WTC11 (cell line): ENCODE measurements around the gene STK24. TPM values are rescaled to one million over a fixed set of nuclear protein-coding genes. Genes with fewer than 3 reads are reported as not detected.

Experiments
- ATAC-seq: fragments of 200-7000 bp; cut with Tn5 transposase; 2 replicates; pipeline ENCODE4 v1.10.0; 2021; ENCODE audit warnings: mild to moderate bottlenecking, moderate library complexity
- CTCF ChIA-PET: fragments of 300-600 bp; sonication (Branson Sonifier 250); formaldehyde crosslinking; loops from one replicate; lab custom pipeline; 2021; ENCODE audit warnings: antibody characterized with exemption; lab: Charles Lee
- POLR2A ChIA-PET: fragments of 350-600 bp; sonication (Branson Sonifier 250); formaldehyde crosslinking; loops from one replicate; lab custom pipeline; 2021; ENCODE audit warnings: antibody characterized with exemption; lab: Charles Lee
- DNase-seq: peaks from one replicate; pipeline ENCODE4 v3.0.0; 2021; ENCODE audit warnings: low spot score
- H3K27ac Mint-ChIP-seq: 2 replicates; pipeline ENCODE4 v1.8.0; 2021; ENCODE audit warnings: mixed read lengths
- H3K27me3 Mint-ChIP-seq: 2 replicates; pipeline ENCODE4 v1.8.0; 2021; ENCODE audit warnings: low read depth, mild to moderate bottlenecking, moderate library complexity, mixed read lengths
- H3K36me3 Mint-ChIP-seq: 2 replicates; pipeline ENCODE4 v1.8.0; 2021; ENCODE audit warnings: mixed read lengths
- H3K4me1 Mint-ChIP-seq: 2 replicates; pipeline ENCODE4 v1.8.0; 2022; ENCODE audit warnings: mixed read lengths
- H3K4me3 Mint-ChIP-seq: 2 replicates; pipeline ENCODE4 v1.8.0; 2021; ENCODE audit warnings: mild to moderate bottlenecking, moderate library complexity, mixed read lengths
- H3K9me3 Mint-ChIP-seq: 2 replicates; pipeline ENCODE4 v1.8.0; 2021; ENCODE audit warnings: mixed read lengths
- AR ChIP-seq: fragments of 250-450 bp; sonication (Bioruptor Pico); IDR thresholded peaks from 2 replicates; pipeline ENCODE4 v1.9.0; 2021; ENCODE audit warnings: mild to moderate bottlenecking
- CBFB ChIP-seq: sonication (generic); formaldehyde crosslinking; IDR thresholded peaks from 2 replicates; pipeline ENCODE4 v1.8.1; 2022; ENCODE audit warnings: mild to moderate bottlenecking, low read depth, missing genetic modification reagents
- GABPB1 ChIP-seq: sonication (generic); formaldehyde crosslinking; IDR thresholded peaks from 2 replicates; pipeline ENCODE4 v1.8.1; 2023; ENCODE audit warnings: mild to moderate bottlenecking, missing genetic modification reagents
- GRHL2 ChIP-seq: fragments of 250-450 bp; sonication (Bioruptor Pico); IDR thresholded peaks from 2 replicates; pipeline ENCODE4 v1.8.0; 2022; ENCODE audit warnings: mild to moderate bottlenecking, moderate library complexity; ENCODE audit not compliant: insufficient replicate concordance, severe bottlenecking
- HMGA2 ChIP-seq: fragments of 250-450 bp; sonication (Bioruptor Pico); IDR thresholded peaks from 2 replicates; pipeline ENCODE4 v1.4.0; 2021; ENCODE audit warnings: mild to moderate bottlenecking, moderate library complexity
- KAT7 ChIP-seq: sonication (generic); formaldehyde crosslinking; IDR thresholded peaks from 2 replicates; pipeline ENCODE4 v1.8.1; 2023; ENCODE audit warnings: missing genetic modification reagents, mild to moderate bottlenecking, borderline replicate concordance
- OVOL2 ChIP-seq: fragments of 250-450 bp; sonication (Bioruptor Pico); IDR thresholded peaks from 2 replicates; pipeline ENCODE4 v1.9.0; 2021; ENCODE audit warnings: mild to moderate bottlenecking, borderline replicate concordance
- STAT6 ChIP-seq: sonication (generic); formaldehyde crosslinking; conservative IDR thresholded peaks from 2 replicates; pipeline ENCODE4 v1.8.1; 2023; ENCODE audit warnings: mild to moderate bottlenecking, low read depth, missing genetic modification reagents, moderate library complexity
- USF1 ChIP-seq: sonication (generic); formaldehyde crosslinking; IDR thresholded peaks from 2 replicates; pipeline ENCODE4 v1.8.0; 2022; ENCODE audit warnings: mild to moderate bottlenecking, missing genetic modification reagents
- ZBTB43 ChIP-seq: sonication (generic); formaldehyde crosslinking; IDR thresholded peaks from 2 replicates; pipeline ENCODE4 v1.8.1; 2023; ENCODE audit warnings: mild to moderate bottlenecking, missing genetic modification reagents
- ZNF219 ChIP-seq: sonication (generic); formaldehyde crosslinking; IDR thresholded peaks from 2 replicates; pipeline ENCODE4 v1.8.0; 2023; ENCODE audit warnings: missing genetic modification reagents, mild to moderate bottlenecking, borderline replicate concordance
- ZNF281 ChIP-seq: sonication (generic); formaldehyde crosslinking; IDR thresholded peaks from 2 replicates; pipeline ENCODE4 v1.8.0; 2023; ENCODE audit warnings: mild to moderate bottlenecking, missing genetic modification reagents
- ZNF317 ChIP-seq: sonication (generic); formaldehyde crosslinking; IDR thresholded peaks from 2 replicates; pipeline ENCODE4 v1.8.1; 2023; ENCODE audit warnings: low read depth, mild to moderate bottlenecking, moderate library complexity, missing genetic modification reagents, borderline replicate concordance
- ZNF416 ChIP-seq: fragments of 250-450 bp; sonication (Bioruptor Pico); IDR thresholded peaks from 2 replicates; pipeline ENCODE4 v1.9.0; 2021; ENCODE audit warnings: mild to moderate bottlenecking, inconsistent platforms
- ZNF671 ChIP-seq: fragments of 250-450 bp; sonication (Bioruptor Pico); IDR thresholded peaks from 2 replicates; pipeline ENCODE4 v1.8.0; 2021; ENCODE audit warnings: mild to moderate bottlenecking
- total RNA-seq: library from RNA; stranded (reverse); gene quantifications from 3 replicates; pipeline ENCODE4 v1.2.3, GENCODE V29; 2021
- TF ChIP-seq, protein P1 (sequence below): sonication (generic); formaldehyde crosslinking; IDR thresholded peaks from 2 replicates; pipeline ENCODE4 v1.8.1; 2022; ENCODE audit warnings: missing genetic modification reagents, borderline replicate concordance
- TF ChIP-seq, protein P2 (sequence below): sonication (generic); formaldehyde crosslinking; IDR thresholded peaks from 2 replicates; pipeline ENCODE4 v1.8.1; 2023; ENCODE audit warnings: mild to moderate bottlenecking, missing genetic modification reagents, borderline replicate concordance
- TF ChIP-seq, protein P3 (sequence below): sonication (generic); formaldehyde crosslinking; IDR thresholded peaks from 2 replicates; pipeline ENCODE4 v1.8.1; 2023; ENCODE audit warnings: mild to moderate bottlenecking, missing genetic modification reagents, moderate library complexity

Gene STK24
- total RNA-seq, 1 experiment from 2014 or later: 138 TPM

DNA sequence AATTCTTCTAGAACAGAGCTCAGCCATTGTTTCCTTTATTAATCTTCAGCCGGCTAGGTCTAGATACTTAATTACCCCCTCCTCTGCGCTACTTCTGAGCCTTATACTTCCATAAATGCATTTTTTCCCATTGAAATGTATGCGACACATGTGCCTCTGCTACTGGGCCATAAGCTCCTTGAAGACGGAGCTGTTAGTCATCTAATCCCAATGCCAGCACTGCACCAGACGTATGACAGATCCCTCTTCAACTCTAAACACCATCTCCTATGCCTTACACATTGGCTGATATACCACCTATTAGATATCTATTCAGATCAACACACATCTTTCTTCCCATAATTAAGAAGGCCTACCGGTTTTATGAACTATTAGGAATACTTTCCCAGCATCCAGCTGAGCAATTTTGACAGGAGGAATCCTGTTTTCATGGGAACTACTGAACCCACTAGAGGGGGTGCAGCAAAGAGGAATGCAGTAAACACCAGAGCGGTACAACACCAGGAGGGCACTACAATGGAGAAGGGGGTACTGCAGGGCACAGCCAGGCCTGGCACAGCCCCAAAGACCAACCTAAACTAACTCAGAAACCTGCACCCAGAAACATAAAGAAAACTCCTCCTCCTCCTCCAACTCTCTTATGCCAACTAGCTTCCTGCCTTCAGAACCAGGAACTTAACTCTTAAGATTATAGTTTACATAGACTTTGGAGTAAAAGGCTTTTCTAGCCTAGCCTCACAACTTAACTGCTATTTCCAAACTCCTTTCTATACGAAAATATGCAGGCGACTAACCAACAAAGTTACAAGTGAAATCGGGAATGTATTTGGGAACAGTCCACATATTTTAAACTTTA lies 18.7 kb downstream of the STK24 start:
- Mint-ChIP-seq H3K36me3 (peaks cover 8% of the 10 kb centered on the region), H3K27ac (peak overlapping the region; percentile 75; the same call in 1 of the 2 replicates), H3K4me1 (peaks cover 78% of the 10 kb centered on the region), H3K27me3 (no peaks in the 10 kb centered on the region), H3K4me3 (no peak overlapping the region), H3K9me3 (peaks cover 4% of the 10 kb centered on the region)
- ChIA-PET POLR2A (no interaction called here), CTCF (interaction anchor here (1.0 to 2.5 kb wide), 6 partner anchors 40 to 115 kb away, joined by 3 to 11 read pairs (median 4); no protein-coding TSS in a partner anchor)
- no peak for DNase-seq
- peak; percentile 10; the same call in 1 of the 2 replicates for ATAC-seq
- TF ChIP-seq USF1 (CRISPR knock-in tag) (no peak), ZNF219 (no peak), HMGA2 (CRISPR knock-in tag) (no peak), ZNF281 (no peak), ZBTB43 (CRISPR knock-in tag) (no peak), AR (no peak), OVOL2 (CRISPR knock-in tag) (no peak), STAT6 (CRISPR knock-in tag) (no peak), ZNF416 (CRISPR knock-in tag) (no peak), CBFB (CRISPR knock-in tag) (no peak), KAT7 (no peak), GABPB1 (CRISPR knock-in tag) (no peak), GRHL2 (CRISPR knock-in tag) (no peak), ZNF317 (CRISPR knock-in tag) (no peak), ZNF671 (CRISPR knock-in tag) (no peak)
- TF ChIP-seq, protein P1, sequence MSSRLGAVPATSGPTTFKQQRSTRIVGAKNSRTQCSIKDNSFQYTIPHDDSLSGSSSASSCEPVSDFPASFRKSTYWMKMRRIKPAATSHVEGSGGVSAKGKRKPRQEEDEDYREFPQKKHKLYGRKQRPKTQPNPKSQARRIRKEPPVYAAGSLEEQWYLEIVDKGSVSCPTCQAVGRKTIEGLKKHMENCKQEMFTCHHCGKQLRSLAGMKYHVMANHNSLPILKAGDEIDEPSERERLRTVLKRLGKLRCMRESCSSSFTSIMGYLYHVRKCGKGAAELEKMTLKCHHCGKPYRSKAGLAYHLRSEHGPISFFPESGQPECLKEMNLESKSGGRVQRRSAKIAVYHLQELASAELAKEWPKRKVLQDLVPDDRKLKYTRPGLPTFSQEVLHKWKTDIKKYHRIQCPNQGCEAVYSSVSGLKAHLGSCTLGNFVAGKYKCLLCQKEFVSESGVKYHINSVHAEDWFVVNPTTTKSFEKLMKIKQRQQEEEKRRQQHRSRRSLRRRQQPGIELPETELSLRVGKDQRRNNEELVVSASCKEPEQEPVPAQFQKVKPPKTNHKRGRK (CRISPR knock-in tag): no peak
- TF ChIP-seq, protein P2, sequence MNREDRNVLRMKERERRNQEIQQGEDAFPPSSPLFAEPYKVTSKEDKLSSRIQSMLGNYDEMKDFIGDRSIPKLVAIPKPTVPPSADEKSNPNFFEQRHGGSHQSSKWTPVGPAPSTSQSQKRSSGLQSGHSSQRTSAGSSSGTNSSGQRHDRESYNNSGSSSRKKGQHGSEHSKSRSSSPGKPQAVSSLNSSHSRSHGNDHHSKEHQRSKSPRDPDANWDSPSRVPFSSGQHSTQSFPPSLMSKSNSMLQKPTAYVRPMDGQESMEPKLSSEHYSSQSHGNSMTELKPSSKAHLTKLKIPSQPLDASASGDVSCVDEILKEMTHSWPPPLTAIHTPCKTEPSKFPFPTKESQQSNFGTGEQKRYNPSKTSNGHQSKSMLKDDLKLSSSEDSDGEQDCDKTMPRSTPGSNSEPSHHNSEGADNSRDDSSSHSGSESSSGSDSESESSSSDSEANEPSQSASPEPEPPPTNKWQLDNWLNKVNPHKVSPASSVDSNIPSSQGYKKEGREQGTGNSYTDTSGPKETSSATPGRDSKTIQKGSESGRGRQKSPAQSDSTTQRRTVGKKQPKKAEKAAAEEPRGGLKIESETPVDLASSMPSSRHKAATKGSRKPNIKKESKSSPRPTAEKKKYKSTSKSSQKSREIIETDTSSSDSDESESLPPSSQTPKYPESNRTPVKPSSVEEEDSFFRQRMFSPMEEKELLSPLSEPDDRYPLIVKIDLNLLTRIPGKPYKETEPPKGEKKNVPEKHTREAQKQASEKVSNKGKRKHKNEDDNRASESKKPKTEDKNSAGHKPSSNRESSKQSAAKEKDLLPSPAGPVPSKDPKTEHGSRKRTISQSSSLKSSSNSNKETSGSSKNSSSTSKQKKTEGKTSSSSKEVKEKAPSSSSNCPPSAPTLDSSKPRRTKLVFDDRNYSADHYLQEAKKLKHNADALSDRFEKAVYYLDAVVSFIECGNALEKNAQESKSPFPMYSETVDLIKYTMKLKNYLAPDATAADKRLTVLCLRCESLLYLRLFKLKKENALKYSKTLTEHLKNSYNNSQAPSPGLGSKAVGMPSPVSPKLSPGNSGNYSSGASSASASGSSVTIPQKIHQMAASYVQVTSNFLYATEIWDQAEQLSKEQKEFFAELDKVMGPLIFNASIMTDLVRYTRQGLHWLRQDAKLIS (CRISPR knock-in tag): no peak
- TF ChIP-seq, protein P3, sequence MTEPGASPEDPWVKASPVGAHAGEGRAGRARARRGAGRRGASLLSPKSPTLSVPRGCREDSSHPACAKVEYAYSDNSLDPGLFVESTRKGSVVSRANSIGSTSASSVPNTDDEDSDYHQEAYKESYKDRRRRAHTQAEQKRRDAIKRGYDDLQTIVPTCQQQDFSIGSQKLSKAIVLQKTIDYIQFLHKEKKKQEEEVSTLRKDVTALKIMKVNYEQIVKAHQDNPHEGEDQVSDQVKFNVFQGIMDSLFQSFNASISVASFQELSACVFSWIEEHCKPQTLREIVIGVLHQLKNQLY (CRISPR knock-in tag): no peak
